ENCODE results near the gene CEMP1.
A peak's percentile ranks its signal among the peaks of the same experiment; 100 is the strongest.

CEMP1 gene

GRCh38 chr16:2500918-2501750 lies 30.1 kb downstream of the CEMP1 start:
- DNase-seq (ENCODE audit: low read depth in 2 of 2): peak; percentile 49 to 58

- DNase-seq (ENCODE audit: low read depth in 2 of 2): no peak
These were observed 30.7 kb downstream of the CEMP1 start for GRCh38 chr16:2500430-2500917.

- DNase-seq (ENCODE audit: low read depth in 2 of 2): no peak
These were observed 31.2 kb downstream of the CEMP1 start for GRCh38 chr16:2499890-2500429.

GRCh38 chr16:2499454-2499853 lies 31.8 kb downstream of the CEMP1 start:
- DNase-seq (ENCODE audit: low read depth in 2 of 2): no peak

- DNase-seq (ENCODE audit: low read depth in 2 of 2): no peak
These were observed 32.5 kb downstream of the CEMP1 start for GRCh38 chr16:2498531-2499253.

GRCh38 chr16:2497695-2498484 lies 33.3 kb downstream of the CEMP1 start:
- DNase-seq (ENCODE audit: low read depth in 2 of 2): no peak

GRCh38 chr16:2497116-2497630 lies 34.0 kb downstream of the CEMP1 start:
- no peak for DNase-seq (ENCODE audit: low read depth in 2 of 2)

GRCh38 chr16:2496223-2497115 lies 34.7 kb downstream of the CEMP1 start:
- DNase-seq (ENCODE audit: low read depth in 2 of 2): no peak

- DNase-seq (ENCODE audit: low read depth in 2 of 2): no peak
These were observed 36.2 kb downstream of the CEMP1 start for GRCh38 chr16:2495041-2495440.

GRCh38 chr16:2494616-2495015 lies 36.6 kb downstream of the CEMP1 start:
- DNase-seq (ENCODE audit: low read depth in 2 of 2): no peak

GRCh38 chr16:2493605-2494004 lies 37.6 kb downstream of the CEMP1 start:
- no peak for DNase-seq (ENCODE audit: low read depth in 2 of 2)

- DNase-seq (ENCODE audit: low read depth in 2 of 2): no peak
These were observed 38.9 kb downstream of the CEMP1 start for GRCh38 chr16:2492292-2492691.

- DNase-seq (ENCODE audit: low read depth in 2 of 2): no peak
These were observed 40.8 kb downstream of the CEMP1 start for GRCh38 chr16:2490190-2491105.

- no peak for DNase-seq (ENCODE audit: low read depth in 2 of 2)
These were observed 41.6 kb downstream of the CEMP1 start for GRCh38 chr16:2489581-2489980.

- no peak for DNase-seq (ENCODE audit: low read depth in 2 of 2)
These were observed 43.2 kb downstream of the CEMP1 start for GRCh38 chr16:2487903-2488531.

GRCh38 chr16:2487517-2487842 lies 43.7 kb downstream of the CEMP1 start:
- DNase-seq (ENCODE audit: low read depth in 2 of 2): no peak

GRCh38 chr16:2486645-2487516 lies 44.3 kb downstream of the CEMP1 start:
- DNase-seq (ENCODE audit: low read depth in 2 of 2): peak; percentile 63 to 76

GRCh38 chr16:2485811-2486507 lies 45.2 kb downstream of the CEMP1 start:
- DNase-seq (ENCODE audit: low read depth in 2 of 2): no peak
